Smooth muscle cell (in vitro differentiated cells): Measurements from ENCODE around the gene RGS6. TPM values are rescaled to one million over a fixed set of nuclear protein-coding genes. Genes with fewer than 3 reads are reported as not detected.

Experiments
- DNase-seq: peaks from one replicate; lab custom pipeline; 2025; ENCODE audit not compliant: unreplicated experiment; lab: John Stamatoyannopoulos, UW
- H2AFZ ChIP-seq: fragments of 200-600 bp; sonication (generic); 2 replicates; pipeline ENCODE4 v1.6.0; 2016; ENCODE audit warnings: antibody characterized with exemption, low read depth, mild to moderate bottlenecking
- H3F3A ChIP-seq: fragments of 200-600 bp; sonication (generic); 2 replicates; pipeline ENCODE4 v1.6.0; 2017; ENCODE audit warnings: antibody characterized with exemption, low read depth
- H3K27ac ChIP-seq: fragments of 200-600 bp; sonication (generic); 2 replicates; pipeline ENCODE4 v1.5.1; 2016; ENCODE audit warnings: low read depth, mild to moderate bottlenecking
- H3K27me3 ChIP-seq: fragments of 200-600 bp; sonication (generic); 2 replicates; pipeline ENCODE4 v1.6.1; 2016; ENCODE audit warnings: low read depth, mild to moderate bottlenecking
- H3K36me3 ChIP-seq: fragments of 200-600 bp; sonication (generic); 2 replicates; pipeline ENCODE4 v1.5.1; 2016; ENCODE audit warnings: low read depth
- H3K4me1 ChIP-seq: fragments of 200-600 bp; sonication (generic); 2 replicates; pipeline ENCODE4 v1.5.1; 2016; ENCODE audit warnings: low read depth
- H3K4me2 ChIP-seq: fragments of 200-600 bp; sonication (generic); 2 replicates; pipeline ENCODE4 v1.6.0; 2016; ENCODE audit warnings: mild to moderate bottlenecking
- H3K4me3 ChIP-seq: fragments of 200-600 bp; sonication (generic); 2 replicates; pipeline ENCODE4 v1.5.1; 2016; ENCODE audit warnings: mild to moderate bottlenecking
- H3K79me2 ChIP-seq: fragments of 200-600 bp; sonication (generic); 2 replicates; pipeline ENCODE4 v1.6.0; 2016; ENCODE audit warnings: low read depth, mild to moderate bottlenecking
- H3K9ac ChIP-seq: fragments of 200-600 bp; sonication (generic); 2 replicates; pipeline ENCODE4 v1.6.0; 2016; ENCODE audit warnings: low read depth
- H3K9me3 ChIP-seq: fragments of 200-600 bp; sonication (generic); replicated peaks from 2 replicates; pipeline ENCODE4 v1.5.1; 2016; ENCODE audit warnings: low read depth
- H4K20me1 ChIP-seq: fragments of 200-600 bp; sonication (generic); 2 replicates; pipeline ENCODE4 v1.6.0; 2016; ENCODE audit warnings: low read depth
- CTCF ChIP-seq: fragments of 200-600 bp; sonication (generic); IDR thresholded peaks from 2 replicates; pipeline ENCODE4 v1.5.1; 2017; ENCODE audit warnings: borderline replicate concordance, mild to moderate bottlenecking, antibody characterized with exemption; ENCODE audit not compliant: insufficient read depth, poor library complexity, severe bottlenecking
- WGBS: methylation state at CpG from one replicate; pipeline ENCODE4 v1.1.7; 2016; ENCODE audit warnings: low lambda C conversion rate; 5-methylcytosine and 5-hydroxymethylcytosine counted together
- polyA plus RNA-seq: library from polyadenylated mRNA; unstranded; fragments of >200 nt; fragmentation: Nextera tagmentation; extraction: Ambion mirVana; gene quantifications from 2 replicates; pipeline ENCODE4 v1.2.1, GENCODE V29; 2016
- total RNA-seq: library from RNA; depleted of rRNA; stranded (reverse); fragments of >200 nt; gene quantifications from 2 replicates; pipeline ENCODE4 v1.2.3, GENCODE V29; 2014

RGS6 gene
- total and polyA plus RNA-seq, 2 experiments from 2014 or later = 0.40 TPM; not detected in 1

- Histone ChIP-seq H3F3A (no peaks in the 10 kb centered on the region), H3K9ac (no peak overlapping the region), H3K27me3 (no peaks in the 10 kb centered on the region), H2AFZ (no peak overlapping the region), H3K4me1 (no peaks in the 10 kb centered on the region), H3K79me2 (no peaks in the 10 kb centered on the region), H3K9me3 (no peaks in the 10 kb centered on the region), H4K20me1 (no peaks in the 10 kb centered on the region), H3K4me2 (no peak overlapping the region), H3K4me3 (no peak overlapping the region), H3K36me3 (no peaks in the 10 kb centered on the region), H3K27ac (no peak overlapping the region)
- TF ChIP-seq CTCF = no peak
- DNase-seq = no peak
Measured at GRCh38 chr14:72524295-72524629, 592.0 kb downstream of the RGS6 start.

- Histone ChIP-seq H3K27me3 (no peaks in the 10 kb centered on the region), H3K36me3 (no peaks in the 10 kb centered on the region), H3K4me1 (no peaks in the 10 kb centered on the region), H3K27ac (peak overlapping the region; percentile 78), H3F3A (no peaks in the 10 kb centered on the region), H2AFZ (no peak overlapping the region), H3K4me2 (no peak overlapping the region), H3K9ac (peak overlapping the region; percentile 24), H3K9me3 (no peaks in the 10 kb centered on the region), H3K4me3 (no peak overlapping the region), H4K20me1 (no peaks in the 10 kb centered on the region), H3K79me2 (no peaks in the 10 kb centered on the region)
- 73% methylated on average over 11 of the region's 11 CpGs for WGBS
- no peak for TF ChIP-seq CTCF
- DNase-seq = no peak
Measured at GRCh38 chr14:72525087-72525915, 593.1 kb downstream of the RGS6 start.

GRCh38 chr14:72527591-72527990, 595.4 kb downstream of the RGS6 start:
- no peaks in the 10 kb centered on the region for H3K9me3 ChIP-seq
- 96% methylated on average over 1 of the region's 1 CpG for WGBS

More at GRCh38 chr14:72527591-72527990, 595.4 kb downstream of the RGS6 start:
- no peaks in the 10 kb centered on the region for H3K36me3 ChIP-seq
- H2AFZ ChIP-seq = no peak overlapping the region
- H3K27me3 ChIP-seq = no peaks in the 10 kb centered on the region
- no peak overlapping the region for H3K27ac ChIP-seq
- no peaks in the 10 kb centered on the region for H3F3A ChIP-seq
- no peak overlapping the region for H3K4me2 ChIP-seq
- H3K79me2 ChIP-seq = no peaks in the 10 kb centered on the region
- no peaks in the 10 kb centered on the region for H3K4me1 ChIP-seq
- TF ChIP-seq CTCF = no peak
- H3K4me3 ChIP-seq = no peak overlapping the region
- H4K20me1 ChIP-seq = no peaks in the 10 kb centered on the region
- H3K9ac ChIP-seq = no peak overlapping the region
- no peak for DNase-seq
